Amygdala (tissue), 56 donors: ENCODE data around the gene PML.
"Not testable (repeated sequence)": the region's sequence is repeated elsewhere in the genome, so short reads cannot be mapped to it uniquely, and the experiment has no call there.

Experiments
- DNase-seq, 56 donors: peaks; one replicate each; lab custom pipeline; 2025; lab: John Stamatoyannopoulos, UW

The PML gene

DNA sequence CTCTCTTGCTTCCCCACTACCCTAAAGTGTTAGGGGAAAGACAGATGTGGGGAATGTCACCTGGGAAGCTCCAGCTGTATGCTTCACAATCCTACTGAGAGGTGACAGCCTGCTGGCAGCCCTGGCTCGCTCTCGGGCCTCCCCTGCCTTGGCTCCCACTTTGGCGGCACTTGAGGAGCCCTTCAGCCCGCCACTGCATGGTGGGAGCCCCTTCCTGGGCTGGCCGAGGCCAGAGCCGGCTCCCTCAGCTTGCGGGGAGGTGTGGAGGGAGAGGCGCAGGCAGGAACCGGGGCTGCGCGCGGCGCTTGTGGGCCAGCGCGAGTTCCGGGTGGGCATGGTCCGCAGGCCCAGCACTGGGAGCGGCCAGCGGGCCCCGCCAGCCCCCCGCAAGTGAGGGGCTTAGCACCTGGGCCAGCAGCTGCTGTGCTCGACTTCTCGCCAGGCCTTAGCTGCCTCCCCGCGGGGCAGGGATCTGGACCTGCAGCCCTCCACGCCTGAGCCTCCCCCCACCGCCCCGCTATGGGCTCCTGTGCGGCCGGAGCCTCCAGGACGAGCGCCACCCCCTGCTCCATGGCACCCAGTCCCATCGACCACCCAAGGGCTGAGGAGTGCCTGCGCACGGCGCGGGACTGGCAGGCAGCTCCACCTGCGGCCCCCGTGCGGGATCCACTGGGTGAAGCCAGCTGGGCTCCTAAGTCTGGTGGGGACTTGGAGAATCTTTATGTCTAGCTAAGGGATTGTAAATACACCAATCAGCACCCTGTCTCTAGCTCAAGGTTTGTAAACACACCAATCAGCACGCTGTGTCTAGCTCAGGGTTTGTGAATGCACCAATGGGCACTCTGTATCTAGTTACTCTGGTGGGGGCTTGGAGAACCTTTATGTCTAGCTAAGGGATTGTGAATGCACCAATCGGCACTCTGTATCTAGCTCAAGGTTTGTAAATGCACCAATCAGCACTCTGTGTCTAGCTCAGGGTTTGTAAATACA is 58.0 kb downstream of the PML start:
- DNase-seq = not testable (repeated sequence)

DNA sequence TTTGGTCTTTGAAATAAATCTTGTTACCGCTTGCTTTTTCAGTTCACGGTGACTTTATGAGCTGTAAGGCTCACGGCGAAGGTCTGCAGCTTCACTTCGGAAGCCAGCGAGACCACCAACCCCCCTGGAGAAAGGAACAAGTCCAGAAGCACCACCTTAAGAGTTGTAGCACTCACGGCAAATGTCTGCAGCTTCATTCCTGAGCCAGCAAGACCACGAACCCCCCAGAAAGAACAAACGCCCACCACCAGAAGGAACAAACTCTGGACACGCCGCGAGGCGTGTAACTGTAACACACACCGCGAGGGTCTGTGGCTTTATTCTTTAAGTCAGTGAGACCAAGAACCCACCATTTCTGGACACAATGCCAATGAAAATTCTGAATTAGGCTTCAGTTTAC is 59.0 kb downstream of the PML start:
- DNase-seq = no peak

DNA sequence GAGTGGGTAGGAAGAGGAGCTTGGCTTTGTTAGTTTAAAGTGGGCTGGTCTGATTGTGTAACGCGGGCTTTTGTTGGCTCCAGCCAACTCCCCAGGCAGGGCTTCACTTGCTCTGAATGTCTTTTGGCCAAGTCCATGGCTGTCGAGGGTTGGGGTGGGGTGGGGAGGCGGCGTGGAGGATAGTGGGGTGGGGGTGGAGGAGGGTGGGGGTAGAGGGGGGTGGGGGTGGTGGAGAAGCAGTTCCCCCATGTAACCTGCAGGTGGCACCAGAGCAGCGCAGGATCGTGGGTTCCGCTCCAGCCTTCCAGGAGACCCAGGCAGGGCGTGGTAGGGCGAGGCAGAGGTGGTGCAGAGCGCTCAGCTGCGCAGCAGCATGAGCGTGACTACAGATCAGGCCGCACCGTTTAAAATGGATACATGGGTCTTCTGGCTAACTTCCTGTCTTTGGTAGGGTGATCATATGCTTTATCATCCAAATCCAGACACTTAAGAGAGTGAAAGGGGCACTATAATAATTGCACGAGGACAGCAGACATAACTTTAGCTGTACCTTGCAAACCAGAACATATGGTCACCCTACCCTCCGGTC is 59.5 kb downstream of the PML start:
- DNase-seq = peak in 36 of 56 donors; percentile 5 to 56 (median 33)

DNA sequence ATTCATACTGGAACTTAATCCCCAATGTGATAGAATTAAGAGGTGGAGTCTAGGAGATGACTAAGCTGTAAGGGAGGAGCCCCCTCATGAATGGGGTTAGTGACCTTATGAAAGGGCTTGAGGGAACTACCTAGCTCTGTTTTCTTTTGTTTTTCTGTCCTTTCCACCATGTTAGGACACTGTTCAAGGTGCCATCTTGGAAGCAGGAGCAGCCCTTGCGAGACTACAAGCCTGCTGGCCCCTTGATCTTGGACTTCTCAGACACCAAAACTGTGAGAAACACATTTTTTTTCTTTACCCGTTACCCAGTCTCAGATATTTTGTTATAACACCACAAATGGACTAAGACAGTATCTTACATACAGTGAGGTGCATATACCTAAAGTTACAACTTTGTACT is 61.3 kb downstream of the PML start:
- DNase-seq = no peak

DNA sequence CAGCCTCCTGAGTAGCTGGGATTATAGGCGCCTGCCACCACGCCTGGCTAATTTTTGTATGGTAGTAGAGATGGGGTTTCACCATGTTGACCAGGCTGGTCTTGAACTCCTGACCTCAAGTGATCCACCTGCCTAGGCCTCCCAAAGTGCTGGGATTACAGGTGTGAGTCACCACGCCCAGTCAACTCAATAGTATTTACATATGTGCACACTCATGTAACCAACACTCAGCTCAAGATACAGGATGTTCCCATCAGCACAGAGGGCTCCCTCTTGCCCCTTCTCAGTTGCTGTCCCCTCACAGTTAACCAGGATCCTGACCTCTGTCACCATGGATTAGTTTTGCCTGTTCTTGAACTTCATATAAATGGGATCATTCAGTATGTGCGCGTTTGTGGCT is 61.8 kb downstream of the PML start:
- not testable (repeated sequence) for DNase-seq

DNA sequence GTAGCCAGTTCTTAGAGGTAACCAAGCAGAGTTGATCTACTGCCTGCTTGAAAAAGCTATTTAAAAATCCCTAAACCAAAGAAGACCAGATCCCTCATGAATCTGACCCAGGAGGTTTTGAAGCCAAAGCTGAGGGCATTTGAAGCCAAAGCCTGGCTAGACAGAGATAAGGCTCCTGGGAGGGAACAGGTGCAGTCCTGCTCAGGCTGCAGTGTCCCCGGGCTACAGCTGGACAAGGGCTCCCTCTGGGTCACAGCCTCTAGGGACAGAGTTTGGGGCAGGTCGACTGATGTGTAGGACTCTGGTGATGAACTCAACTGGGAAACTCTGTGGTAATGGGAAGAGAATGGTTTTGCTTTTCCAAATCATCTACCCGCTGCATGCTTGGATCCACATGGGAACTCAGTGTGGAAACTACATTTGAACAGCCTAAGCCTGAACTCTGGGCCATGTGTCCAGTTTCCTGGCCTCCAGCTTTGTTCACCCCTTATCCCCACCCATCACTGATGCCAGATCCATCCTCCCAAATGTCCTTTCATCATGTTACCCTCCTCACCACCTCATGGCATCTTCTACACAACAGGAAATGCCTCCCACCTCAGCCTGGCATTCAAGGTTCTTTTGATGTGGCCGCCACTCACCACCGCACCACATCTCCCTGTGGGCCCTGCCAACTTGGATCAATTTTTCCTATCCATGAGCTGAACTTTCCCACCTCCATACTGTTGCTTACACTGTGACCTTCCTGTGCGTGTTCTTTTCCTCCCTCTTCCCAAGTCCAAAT is 64.7 kb downstream of the PML start:
- not testable (repeated sequence) for DNase-seq

DNA sequence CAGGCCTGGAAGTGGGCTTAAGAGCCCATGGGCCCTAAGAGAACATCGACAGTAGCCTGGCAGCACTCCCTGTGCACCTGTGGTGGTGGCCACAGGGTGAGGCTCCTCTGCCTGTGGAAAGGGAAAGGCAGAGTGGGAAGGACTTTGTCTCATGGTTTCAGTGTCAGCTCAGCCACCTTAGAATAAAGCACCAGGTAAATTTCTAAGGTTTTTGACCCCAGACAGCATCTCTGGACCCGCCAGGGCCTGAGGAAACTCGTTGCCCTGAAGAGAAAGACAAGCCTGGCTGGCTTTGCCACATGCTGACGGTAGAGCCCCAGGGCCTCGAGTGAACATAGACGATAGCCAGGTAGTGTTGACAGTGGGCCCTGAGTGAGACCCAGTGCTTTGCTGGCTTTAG is 65.7 kb downstream of the PML start:
- DNase-seq = no peak

DNA sequence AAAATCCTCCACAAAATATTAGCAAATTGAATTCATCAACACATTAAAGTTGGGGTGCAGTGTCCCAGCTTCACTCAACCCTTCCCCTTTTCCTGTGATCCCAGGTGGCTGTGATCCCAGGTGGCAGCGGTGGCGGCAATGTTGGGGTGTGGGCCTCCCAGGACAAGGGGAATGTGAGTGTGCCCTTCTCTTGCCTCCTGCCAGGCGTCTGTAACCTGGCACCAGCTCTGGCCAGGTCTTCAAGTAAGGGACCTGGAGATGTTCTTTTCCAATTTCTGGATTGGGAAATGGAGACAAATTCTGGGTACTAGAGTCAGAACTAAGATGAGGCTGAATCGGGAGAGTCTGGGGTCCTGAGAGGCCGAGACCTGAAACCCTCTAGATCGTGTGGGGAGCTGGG is 67.7 kb downstream of the PML start:
- DNase-seq = no peak

DNA sequence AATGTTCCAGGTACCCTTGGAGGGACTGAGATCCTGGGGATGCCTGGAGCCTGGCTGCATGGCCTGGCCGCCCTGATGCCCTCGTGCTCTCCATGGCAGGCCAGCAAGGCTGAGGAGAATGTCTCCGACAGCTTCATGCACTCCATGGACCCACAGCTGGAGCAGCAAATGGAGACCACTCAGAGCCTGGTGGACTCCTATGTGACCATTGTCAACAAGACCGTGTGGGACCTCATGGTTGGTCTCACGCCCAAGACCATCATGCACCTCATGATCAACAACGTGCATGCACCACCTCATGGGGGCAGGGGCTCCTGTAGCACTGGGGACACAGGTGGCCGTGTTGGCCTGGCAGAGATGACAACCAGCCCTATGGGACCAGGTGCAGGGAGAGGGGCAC is 68.2 kb downstream of the PML start:
- no peak for DNase-seq

DNA sequence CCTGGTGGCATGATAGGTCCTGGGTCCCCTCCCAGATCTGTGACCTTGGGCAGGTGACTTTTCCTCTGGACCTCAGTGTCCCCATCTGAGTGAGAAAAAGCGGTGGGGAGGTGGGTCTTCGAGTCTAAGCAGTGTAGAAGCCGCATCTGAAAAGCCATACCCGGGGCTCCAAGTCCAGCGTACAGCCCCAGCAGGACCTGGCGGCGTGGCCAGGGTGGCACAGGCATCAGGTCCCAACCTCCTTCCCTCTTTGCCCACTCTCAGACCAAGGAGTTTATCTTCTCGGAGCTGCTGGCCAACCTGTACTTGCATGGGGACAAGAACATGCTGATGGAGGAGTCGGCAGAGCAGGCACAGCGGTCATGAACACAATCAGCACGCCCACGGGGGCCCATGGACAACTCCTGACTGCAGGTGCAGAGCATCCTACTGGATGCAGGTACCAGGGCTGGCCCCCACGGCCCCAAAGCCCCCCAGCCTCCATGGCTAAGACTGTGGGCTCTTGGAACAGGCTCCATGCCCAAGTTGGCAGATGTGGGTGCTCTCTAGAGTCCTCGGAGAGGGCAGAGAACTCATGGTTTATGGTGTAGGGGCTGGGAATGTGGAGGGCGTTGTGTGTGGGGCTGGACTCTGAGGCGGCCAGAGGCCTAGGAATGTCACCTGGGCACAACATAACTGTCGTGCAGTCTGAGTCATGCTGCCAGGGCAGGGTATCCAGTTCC is 69.1 kb downstream of the PML start:
- DNase-seq = not testable (repeated sequence)

DNA sequence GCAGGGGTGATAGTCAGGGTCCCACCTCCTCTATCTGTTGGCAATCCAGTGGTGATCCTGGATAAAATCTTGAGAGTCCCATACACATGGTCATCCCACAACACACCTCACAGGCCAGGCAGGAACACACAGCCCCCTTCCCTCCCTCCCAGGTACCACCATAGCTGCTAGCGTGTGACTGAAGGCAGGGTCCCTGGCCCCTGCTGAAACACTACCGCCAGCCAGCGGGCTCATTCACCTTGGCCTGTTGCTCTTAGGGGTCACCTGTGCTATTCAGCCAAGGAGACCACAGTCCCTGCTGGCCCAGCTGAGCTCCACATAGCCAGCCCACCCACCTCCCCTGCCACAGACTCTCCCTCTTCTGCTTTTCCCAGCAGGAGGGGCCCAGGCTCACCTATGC is 69.7 kb downstream of the PML start:
- not testable (repeated sequence) for DNase-seq

DNA sequence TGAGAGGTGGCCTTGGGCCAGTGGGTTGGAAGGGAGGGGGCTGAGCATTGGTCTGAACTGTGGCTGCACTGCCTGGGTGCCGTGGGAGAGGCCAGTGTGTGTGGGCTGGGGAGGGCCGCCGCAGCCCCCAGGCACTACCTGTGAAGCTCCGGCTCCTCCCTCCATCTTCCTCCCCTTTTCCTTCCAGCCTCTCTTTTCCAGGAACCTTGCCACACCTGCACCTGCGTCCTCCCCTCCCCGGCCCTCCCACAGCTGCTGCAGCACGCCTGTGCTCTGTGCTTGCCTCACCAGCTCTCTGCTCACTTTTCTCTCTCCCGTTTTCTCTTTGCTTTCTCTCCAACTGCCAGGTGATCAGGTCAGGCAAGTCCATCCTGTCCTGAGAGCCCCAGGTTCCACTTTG is 70.3 kb downstream of the PML start:
- DNase-seq = not testable (repeated sequence)

DNA sequence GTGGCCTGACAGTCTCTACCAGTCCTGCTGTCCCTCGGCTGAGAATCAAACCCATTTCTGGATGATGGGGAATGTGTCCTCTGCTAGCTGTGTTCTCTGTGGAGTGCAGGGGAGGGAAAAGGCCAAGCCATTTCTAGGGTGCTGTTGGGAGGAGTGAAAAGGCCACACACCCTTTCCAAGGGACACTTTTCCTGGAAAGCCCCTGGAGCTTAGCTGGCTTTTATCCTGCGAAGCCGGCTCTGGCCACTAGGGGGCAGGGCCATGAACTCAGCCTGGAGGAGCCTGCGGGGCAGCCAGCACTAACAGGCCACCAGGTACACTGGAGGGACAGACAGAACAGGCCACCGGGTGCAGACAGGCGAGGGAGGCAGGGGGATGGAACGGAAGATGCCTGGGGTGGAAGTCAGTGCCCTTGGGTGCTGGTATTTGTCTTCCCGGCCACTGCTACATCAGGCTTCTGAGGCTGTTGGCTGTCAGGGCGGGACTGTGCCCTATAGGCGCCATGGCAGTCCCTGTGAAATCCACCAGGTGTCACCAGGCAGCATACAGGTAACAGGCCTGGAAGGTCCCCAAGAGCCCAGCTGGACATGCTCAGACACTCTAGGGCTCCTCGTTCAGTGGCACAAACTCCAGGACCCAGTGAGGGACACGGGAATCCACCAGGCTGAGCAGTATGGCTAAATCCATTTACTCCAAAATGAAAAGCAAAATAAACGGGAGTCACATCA is 71.3 kb downstream of the PML start:
- not testable (repeated sequence) for DNase-seq

DNA sequence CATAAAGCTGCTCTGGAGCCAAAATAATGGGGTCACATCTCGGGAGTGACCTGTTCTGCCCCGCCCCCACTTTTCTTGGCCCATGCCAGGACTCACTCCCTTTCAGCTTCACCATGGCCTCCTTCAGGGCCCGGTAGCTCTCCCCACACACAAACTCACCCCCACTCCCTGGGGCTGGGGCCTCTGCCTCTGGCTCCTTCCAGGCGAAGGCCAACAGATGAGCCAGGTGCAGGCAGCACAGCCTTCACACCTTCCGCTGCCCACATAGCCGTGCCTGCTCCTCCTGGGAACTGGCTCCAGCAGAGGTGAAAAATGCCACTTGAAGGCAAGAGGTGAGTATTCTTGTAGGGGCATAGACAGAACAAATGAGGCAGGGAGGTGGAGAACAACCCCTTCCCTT is 77.1 kb downstream of the PML start:
- not testable (repeated sequence) for DNase-seq

DNA sequence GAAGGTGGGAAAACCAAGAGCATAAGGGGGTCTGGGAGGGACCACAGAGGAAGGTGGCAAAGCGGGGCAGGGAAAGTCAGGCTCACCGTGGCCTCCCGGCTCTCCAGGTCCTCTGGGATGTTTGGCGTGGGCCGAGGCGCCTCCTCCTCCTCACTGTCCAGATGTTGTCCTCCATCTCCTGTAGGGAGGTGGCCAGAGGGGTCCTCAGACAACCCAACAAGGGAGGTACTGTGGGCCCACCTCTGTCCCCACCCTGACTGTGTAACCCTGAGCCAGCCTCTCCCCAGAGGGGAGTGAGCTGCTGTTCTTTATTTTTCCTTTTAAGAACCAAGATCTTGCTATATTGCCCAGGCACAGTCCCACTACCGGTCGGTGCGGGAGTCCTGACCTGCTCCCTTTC is 77.6 kb downstream of the PML start:
- not testable (repeated sequence) for DNase-seq

DNA sequence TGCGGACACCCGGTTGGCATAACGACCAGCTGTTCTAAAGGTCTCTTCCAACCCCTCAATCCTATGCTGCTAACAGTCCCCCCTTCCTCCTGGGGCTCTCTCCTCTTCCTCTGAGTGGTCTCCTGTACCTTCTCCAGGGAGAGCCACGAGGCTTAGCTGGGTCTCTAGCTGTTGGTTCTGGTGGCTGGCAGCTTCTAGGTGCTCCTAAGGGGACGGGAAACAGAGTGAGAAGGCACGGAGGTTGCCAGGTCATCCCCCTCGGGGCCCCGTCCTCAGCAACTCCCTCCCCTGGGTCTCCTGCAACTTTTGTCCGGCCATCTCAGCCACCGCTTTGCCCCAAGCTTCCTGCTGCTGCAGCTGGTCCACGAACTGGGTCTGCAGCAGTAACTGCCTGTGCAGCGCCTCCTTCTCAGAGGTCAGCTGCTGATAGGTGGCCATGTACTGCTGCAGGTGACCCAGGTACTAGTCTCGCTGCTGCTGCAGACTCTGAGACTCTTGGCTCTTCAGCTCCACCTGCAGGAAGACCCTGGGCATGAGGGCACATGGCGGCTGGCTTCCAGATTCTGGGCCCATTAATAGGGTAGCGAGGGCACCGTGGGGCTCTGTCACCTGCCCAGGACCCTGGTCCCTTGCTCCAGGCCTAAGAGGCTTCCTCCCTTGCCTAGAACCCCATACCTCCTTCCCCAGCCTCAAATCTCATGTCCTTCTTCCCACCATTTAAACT is 78.3 kb downstream of the PML start:
- not testable (repeated sequence) for DNase-seq

DNA sequence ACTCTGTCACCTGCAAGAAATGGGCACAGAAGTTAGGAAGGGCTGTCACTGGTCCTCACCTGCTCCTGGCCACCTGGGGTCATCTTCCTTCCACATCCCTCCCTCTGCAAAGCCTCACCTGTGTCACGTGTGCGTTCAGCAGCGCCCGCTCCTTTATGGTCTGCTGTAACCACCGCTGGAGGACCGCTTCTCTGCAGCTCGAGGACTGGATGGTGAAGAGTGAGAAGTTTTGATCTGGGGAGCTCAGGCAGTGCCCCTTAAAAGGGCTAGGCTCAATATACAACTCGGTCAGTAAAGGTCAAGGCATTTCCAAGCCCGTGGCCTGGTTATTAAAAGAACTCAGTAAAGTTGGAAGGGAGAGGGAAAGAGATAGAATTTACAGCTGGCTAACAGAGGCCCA is 81.3 kb downstream of the PML start:
- DNase-seq = not testable (repeated sequence)

DNA sequence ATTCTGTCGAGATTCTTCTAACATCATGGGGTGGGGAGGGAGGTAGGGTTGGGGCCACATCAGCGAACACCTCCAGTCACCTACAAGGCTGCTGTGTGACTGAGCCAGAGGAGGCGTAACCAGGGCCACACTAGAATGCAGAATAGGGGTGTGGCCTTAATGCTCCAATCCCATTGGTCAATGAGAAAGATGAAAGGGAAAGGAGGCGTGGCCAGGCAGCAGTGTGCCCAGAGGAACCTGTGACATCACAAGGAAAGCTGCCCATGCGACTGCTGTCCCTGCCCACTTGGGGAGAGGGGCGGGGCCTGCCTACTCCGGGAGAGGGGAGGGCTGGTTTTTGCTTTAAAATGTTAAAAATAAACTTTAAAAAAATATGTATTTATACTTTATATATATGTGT is 87.9 kb downstream of the PML start, which contains the start of gene GOLGA6A:
Gene GOLGA6A, minus strand, starts transcription at position 101 of the 400 bp plus-strand sequence. Its CDS starts 41 bp downstream, at position 60.
- DNase-seq = not testable (repeated sequence)

DNA sequence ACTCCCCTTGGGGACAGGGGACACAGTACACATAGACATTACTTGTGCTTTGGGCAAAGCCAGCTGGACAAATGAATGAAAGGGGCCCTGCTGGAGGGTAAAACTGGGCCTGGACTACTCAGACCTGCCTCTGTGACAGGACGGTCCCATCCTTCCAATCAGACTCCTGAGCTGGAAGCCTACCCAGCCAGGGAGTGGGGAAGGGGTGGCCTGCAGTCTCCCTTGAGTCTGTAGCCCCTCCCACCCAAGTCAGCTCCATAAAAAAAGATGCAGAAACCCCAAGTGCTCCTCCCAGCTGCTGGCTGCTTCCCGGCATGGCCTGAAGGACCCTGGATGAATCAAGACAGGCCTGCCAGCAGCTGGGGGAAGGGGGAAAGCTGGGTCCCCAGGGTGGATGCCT is 100.1 kb downstream of the PML start:
- DNase-seq = not testable (repeated sequence)
